Heart left ventricle (tissue), 13 donors: ENCODE data around the gene ATXN7L3.

Experiments
- CTCF ChIP-seq, 12 donors: fragments of 200-600 bp; sonication (generic) in 4 of 12; IDR thresholded peaks; one replicate each; pipeline versions ENCODE4 v1.5.0 to v1.8.0; 2018 to 2022; ENCODE audit warnings: antibody characterized with exemption in 12 of 12, mild to moderate bottlenecking in 5 of 12
- POLR2A ChIP-seq, 2 donors: fragments of 450-650 bp; IDR thresholded peaks; one replicate each; pipeline ENCODE4 v1.6.1; 2017; ENCODE audit warnings: antibody characterized with exemption in 2 of 2, mild to moderate bottlenecking in 2 of 2, moderate library complexity in 2 of 2
- donor health status: ischemic (EF 13 %, LVEDD 7.1; RV severe dilation, severe dysfunction).
- donor health status: DM: no; HTN: yes; CAD: no.
- donor health status: DM: no; HTN: no; CAD: no.
- donor health status: ischemic (EF 25% LVEDD 6.9; RV normal size, moderate dysfunction).
- donor health status: ischemic (EF 25% LVEDD 5.7; RV mildly dilated, moderate dysfunction).
- donor health status: ischemic (EF 35%, LVEDD 5.7; RV mildly dilated, moderate dysfunction).
- donor health status: nonischemic (EF 11% LVEDD 7.7; RV severe dilation, severe dysfunction).
- donor health status: DM: yes; HTN: yes; CAD: no.
- donor health status: PGD.
- donor health status: ischemic (EF 29% LVEDD 5.4; RV normal size, mild dysfunction).
- donor health status: nonischemic (EF 23%, LVEDD 6.1; RV moderate dilation, normal function).

GRCh38 chr17:44221862-44222111 lies 22.1 kb upstream of the ATXN7L3 start:
- TF ChIP-seq POLR2A (IDR thresholded peaks at IDR 0.05): no peak
- TF ChIP-seq CTCF (IDR thresholded peaks at IDR 0.05): no peak
